Measurements from ENCODE around the gene TUT7. TPM values are rescaled to one million over a fixed set of nuclear protein-coding genes. Genes with fewer than 3 reads are reported as not detected.
A peak's percentile ranks its signal among the peaks of the same experiment; 100 is the strongest.

The TUT7 gene
- total RNA-seq, 6 experiments from 2014 or later, result 22.5 to 46.7 (median 31.6) TPM

DNA sequence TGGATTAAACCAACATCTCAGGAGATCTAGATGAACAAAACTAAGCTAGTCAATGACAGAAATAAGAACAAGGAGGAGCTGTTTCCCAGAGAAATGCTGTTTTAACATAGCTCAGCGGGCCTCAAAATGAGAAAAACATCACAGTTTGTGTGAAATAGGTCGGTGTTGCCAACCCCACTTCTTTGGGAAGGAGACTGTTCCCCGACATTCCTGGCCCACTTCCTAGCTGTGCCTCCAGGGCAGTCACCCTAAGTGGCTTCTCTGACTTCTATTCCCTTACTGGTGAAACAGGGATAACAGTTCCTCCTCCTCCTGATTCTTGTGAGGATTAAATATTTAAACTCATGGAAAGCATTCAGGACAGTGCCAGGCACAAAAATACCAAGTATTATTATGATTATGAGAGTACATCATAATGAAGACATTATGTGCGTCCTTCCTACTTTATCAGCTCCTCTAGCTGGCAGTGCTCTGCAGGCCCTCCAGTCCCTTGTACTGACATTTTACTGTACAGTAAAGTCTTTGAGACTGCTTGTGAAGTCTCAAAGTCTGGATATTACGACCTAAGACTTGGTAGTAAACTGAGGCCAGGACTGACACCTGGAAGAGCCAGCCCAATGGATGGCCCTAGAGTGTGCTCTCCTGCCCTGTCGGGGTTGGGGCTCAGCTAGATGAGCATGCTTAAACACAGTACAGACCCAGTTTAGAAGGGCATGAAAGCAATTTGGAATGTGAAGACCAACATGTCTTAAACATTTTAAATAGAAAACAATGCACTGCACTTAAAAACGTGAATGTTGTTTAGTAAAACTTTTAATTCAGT, 79.2 kb downstream of the TUT7 start:
- ATAC-seq (no peak), DNase-seq (no peak)
- Histone ChIP-seq H3K9me3 (no peaks in the 10 kb centered on the region), H3K4me3 (no peak overlapping the region), H3K27me3 (no peaks in the 10 kb centered on the region), H3K27ac (no peak overlapping the region), H3K4me1 (peaks cover 0 to 19% (median 0%) of the 10 kb centered on the region in 4 donors), H3K36me3 (peaks cover 0 to 27% (median 12%) of the 10 kb centered on the region in 4 donors)
- TF ChIP-seq, protein P1, sequence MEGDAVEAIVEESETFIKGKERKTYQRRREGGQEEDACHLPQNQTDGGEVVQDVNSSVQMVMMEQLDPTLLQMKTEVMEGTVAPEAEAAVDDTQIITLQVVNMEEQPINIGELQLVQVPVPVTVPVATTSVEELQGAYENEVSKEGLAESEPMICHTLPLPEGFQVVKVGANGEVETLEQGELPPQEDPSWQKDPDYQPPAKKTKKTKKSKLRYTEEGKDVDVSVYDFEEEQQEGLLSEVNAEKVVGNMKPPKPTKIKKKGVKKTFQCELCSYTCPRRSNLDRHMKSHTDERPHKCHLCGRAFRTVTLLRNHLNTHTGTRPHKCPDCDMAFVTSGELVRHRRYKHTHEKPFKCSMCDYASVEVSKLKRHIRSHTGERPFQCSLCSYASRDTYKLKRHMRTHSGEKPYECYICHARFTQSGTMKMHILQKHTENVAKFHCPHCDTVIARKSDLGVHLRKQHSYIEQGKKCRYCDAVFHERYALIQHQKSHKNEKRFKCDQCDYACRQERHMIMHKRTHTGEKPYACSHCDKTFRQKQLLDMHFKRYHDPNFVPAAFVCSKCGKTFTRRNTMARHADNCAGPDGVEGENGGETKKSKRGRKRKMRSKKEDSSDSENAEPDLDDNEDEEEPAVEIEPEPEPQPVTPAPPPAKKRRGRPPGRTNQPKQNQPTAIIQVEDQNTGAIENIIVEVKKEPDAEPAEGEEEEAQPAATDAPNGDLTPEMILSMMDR (IDR thresholded peaks at IDR 0.05), result no peak
- TF ChIP-seq POLR2A (IDR thresholded peaks at IDR 0.05), result no peak
- intact Hi-C loops (cut with DNase I), result no loop called here
- WGBS (ENCODE audit: insufficient coverage, low coverage, low lambda C conversion rate, missing lambda C conversion rate), result 84% methylated on average over 7 of the region's 7 CpGs

DNA sequence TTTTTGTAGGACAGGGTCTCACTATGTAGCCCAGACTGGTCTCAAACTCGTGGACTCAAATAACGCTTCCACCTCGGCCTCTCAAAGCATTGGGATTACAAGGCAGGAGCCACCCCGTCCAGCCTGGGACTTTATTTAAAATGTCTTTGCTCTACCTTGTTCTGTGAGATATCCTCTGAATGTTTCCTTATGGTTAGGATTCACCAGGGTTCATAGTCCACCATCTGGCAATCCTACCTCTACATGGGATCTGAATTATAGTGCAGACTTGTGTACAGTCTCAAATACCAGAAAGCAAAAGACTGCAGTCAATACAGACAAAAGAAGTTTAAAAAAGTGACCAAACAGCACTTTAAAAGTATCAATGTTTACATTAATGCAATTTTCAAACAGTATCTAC, 82.0 kb downstream of the TUT7 start:
- 95% methylated on average over 4 of the region's 4 CpGs for WGBS (ENCODE audit: insufficient coverage, low coverage, low lambda C conversion rate, missing lambda C conversion rate)
- Histone ChIP-seq H3K36me3 (peaks cover 0 to 32% (median 12%) of the 10 kb centered on the region in 4 donors), H3K4me1 (peaks cover 0 to 13% (median 0%) of the 10 kb centered on the region in 4 donors), H3K27ac (no peak overlapping the region), H3K9me3 (no peaks in the 10 kb centered on the region), H3K4me3 (no peak overlapping the region), H3K27me3 (no peaks in the 10 kb centered on the region)
- intact Hi-C loops (cut with DNase I), result no loop called here
- no peak for ATAC-seq
- no peak for DNase-seq
- no peak for TF ChIP-seq POLR2A (IDR thresholded peaks at IDR 0.05)
- TF ChIP-seq, protein P1 (IDR thresholded peaks at IDR 0.05), result no peak

DNA sequence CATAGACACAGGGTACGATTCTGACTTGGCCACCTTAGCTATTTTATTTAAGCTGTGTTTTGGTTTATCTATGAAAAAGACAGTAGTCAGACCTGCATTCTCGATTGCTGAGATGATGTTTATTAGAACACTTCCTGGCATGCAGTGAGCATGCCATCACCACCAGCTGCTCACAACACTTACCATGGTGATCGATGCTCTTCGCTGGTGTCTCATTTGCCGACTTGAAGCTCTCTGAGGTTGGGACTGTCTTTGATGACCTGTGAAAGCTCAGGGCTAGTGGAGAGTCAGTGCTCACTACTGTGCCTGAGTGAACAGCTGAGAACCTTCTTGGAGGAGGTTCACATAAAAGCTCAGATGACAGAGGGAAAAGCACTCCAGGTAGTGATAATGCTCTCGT, 90.3 kb downstream of the TUT7 start:
- no peaks in the 10 kb centered on the region for H3K9me3 ChIP-seq
- ATAC-seq (no peak), DNase-seq (no peak)
- intact Hi-C loops (cut with DNase I), result no loop called here
- H3K4me1 ChIP-seq, result no peaks in the 10 kb centered on the region
- WGBS (ENCODE audit: insufficient coverage, low coverage, low lambda C conversion rate, missing lambda C conversion rate), result 94% methylated on average over 6 of the region's 6 CpGs
- TF ChIP-seq POLR2A (IDR thresholded peaks at IDR 0.05), result no peak
- TF ChIP-seq, protein P1 (IDR thresholded peaks at IDR 0.05), result no peak
- no peak overlapping the region for H3K27ac ChIP-seq
- H3K27me3 ChIP-seq, result no peaks in the 10 kb centered on the region
- H3K4me3 ChIP-seq, result no peak overlapping the region
- peaks cover 0 to 36% (median 3%) of the 10 kb centered on the region in 4 donors for H3K36me3 ChIP-seq

DNA sequence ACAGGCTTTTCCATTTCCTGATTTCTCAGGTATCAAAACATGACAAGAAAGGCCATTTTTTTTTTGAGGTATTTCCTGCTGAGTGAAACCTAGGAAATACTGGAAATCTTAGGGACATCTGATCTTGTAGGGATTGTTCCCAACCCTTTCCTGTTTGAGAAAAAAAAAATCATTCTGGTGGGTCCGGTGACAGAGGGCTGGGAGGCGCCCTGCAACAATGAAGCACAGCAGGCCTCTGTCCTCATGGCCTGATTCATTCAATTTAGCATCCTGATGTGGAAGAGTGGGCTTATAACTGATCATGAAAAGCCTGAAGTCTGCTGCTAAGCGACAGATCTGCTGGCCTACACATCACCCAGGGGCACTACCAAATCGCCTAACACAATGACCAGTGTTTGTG, 91.7 kb downstream of the TUT7 start:
- H3K4me3 ChIP-seq, result no peak overlapping the region
- no peaks in the 10 kb centered on the region for H3K9me3 ChIP-seq
- no peaks in the 10 kb centered on the region for H3K4me1 ChIP-seq
- TF ChIP-seq, protein P1 (IDR thresholded peaks at IDR 0.05), result no peak
- TF ChIP-seq POLR2A (IDR thresholded peaks at IDR 0.05), result no peak
- intact Hi-C loops (cut with DNase I), result no loop called here
- no peaks in the 10 kb centered on the region for H3K27me3 ChIP-seq
- ATAC-seq, result peak in 1 of 4 donors; percentile 41
- H3K36me3 ChIP-seq, result peaks cover 0 to 31% (median 3%) of the 10 kb centered on the region in 4 donors
- DNase-seq, result no peak
- 76% methylated on average over 4 of the region's 4 CpGs for WGBS (ENCODE audit: insufficient coverage, low coverage, low lambda C conversion rate, missing lambda C conversion rate)
- H3K27ac ChIP-seq, result no peak overlapping the region
